ENCODE measurements around the gene HSD11B1.

HSD11B1 gene

DNA sequence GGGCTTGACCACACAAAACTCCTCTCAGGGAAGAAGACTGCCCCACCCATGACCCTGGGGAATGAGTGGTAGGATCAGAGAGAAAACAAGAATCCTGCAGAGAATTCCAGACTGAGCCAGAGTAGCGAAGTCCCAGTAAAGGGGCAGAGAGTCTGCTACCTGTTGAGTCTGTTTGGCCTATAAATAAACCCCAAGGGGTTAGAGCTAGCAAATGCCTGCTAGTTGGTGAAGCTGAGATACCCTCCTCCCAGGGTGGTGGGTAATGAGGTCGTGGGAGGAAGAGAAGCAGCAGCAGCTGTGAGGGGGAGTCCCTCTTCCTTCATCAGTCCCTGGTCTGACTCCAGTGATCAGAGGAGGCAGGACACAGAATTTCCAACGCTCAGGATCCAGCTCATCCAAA lies 53.8 kb downstream of the HSD11B1 start:
- TF ChIP-seq, protein P1, sequence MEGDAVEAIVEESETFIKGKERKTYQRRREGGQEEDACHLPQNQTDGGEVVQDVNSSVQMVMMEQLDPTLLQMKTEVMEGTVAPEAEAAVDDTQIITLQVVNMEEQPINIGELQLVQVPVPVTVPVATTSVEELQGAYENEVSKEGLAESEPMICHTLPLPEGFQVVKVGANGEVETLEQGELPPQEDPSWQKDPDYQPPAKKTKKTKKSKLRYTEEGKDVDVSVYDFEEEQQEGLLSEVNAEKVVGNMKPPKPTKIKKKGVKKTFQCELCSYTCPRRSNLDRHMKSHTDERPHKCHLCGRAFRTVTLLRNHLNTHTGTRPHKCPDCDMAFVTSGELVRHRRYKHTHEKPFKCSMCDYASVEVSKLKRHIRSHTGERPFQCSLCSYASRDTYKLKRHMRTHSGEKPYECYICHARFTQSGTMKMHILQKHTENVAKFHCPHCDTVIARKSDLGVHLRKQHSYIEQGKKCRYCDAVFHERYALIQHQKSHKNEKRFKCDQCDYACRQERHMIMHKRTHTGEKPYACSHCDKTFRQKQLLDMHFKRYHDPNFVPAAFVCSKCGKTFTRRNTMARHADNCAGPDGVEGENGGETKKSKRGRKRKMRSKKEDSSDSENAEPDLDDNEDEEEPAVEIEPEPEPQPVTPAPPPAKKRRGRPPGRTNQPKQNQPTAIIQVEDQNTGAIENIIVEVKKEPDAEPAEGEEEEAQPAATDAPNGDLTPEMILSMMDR (IDR thresholded peaks at IDR 0.05): no peak
- Histone ChIP-seq H3K9me3 (no peaks in the 10 kb centered on the region), H3K36me3 (peaks cover 49% of the 10 kb centered on the region), H3K27ac (peak overlapping the region; percentile 98), H3K27me3 (no peaks in the 10 kb centered on the region), H3K4me1 (ENCODE audit: control insufficient read depth in 1 of 2, insufficient read depth in 1 of 2, low read depth in 1 of 2, low read length in 1 of 2) (peaks cover 78 to 82% of the 10 kb centered on the region in 2 experiments), H3K4me3 (ENCODE audit: low read depth in 1 of 2, low read length in 1 of 2) (peak overlapping the region; percentile 71 to 73)

DNA sequence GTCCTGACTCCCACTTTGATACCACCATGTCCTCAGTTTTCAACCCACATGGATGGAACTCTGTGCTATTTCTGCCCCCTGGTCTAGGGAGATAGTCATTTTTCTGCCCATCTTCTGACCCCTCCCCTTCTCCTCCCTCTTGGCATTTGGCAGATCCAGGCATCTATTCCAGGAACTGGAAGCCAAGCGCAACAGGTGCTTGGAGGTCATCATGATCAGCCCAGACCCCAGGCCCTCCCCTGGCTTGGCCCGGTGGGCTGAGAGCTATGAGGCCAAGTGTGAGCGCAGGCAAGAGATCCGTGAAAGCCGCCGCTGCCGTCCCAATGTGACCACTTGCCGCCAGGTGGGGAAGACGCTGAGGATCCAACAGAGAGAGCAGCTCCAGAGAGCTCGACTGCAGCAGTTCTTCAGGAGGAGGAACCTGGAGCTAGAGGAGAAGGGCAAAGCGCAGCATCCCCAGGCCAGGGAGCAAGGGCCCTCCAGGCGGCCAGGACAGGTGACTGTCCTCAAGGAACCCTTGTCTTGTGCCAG lies 55.2 kb downstream of the HSD11B1 start:
- H3K4me3 ChIP-seq (ENCODE audit: low read depth in 1 of 2, low read length in 1 of 2): peak overlapping the region in 1 of 2 experiments; percentile 1
- peak overlapping the region; percentile 98 for H3K27ac ChIP-seq
- H3K9me3 ChIP-seq: no peaks in the 10 kb centered on the region
- TF ChIP-seq, protein P1 (IDR thresholded peaks at IDR 0.05): no peak
- H3K4me1 ChIP-seq (ENCODE audit: control insufficient read depth in 1 of 2, insufficient read depth in 1 of 2, low read depth in 1 of 2, low read length in 1 of 2): peaks cover 69 to 70% of the 10 kb centered on the region in 2 experiments
- H3K36me3 ChIP-seq: peaks cover 64% of the 10 kb centered on the region
- no peaks in the 10 kb centered on the region for H3K27me3 ChIP-seq

DNA sequence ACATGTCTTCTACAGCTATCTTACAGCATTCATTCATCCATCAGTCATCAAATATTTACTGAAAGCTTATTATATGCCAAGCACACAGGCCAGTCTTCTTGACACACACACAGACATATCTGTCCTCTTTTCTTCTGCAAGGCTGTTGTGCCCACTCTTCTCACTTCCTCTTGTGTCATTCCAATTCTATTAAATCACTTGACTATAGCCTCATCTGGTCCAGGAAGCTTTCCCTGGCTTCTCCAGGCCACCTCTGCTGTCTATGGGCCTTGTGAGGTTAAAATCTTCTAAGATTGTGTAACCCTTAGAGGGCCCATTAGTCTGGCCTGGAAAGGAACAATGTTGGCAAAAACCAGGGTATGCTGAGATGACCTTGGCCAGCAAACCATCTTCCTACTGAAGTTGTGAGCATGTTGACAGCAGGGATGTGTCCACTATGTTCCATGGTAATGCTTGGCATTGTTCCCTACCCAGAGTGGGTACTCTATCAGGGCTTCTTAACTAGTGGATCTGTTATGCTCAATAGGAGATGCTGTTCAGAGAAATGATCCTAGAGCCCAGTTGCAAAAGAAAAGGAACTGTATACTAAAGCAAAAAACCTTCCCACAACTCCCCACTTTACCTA lies 56.5 kb downstream of the HSD11B1 start:
- peaks cover 68% of the 10 kb centered on the region for H3K36me3 ChIP-seq
- TF ChIP-seq, protein P1 (IDR thresholded peaks at IDR 0.05): no peak
- peaks cover 69 to 70% of the 10 kb centered on the region in 2 experiments for H3K4me1 ChIP-seq (ENCODE audit: control insufficient read depth in 1 of 2, insufficient read depth in 1 of 2, low read depth in 1 of 2, low read length in 1 of 2)
- H3K27me3 ChIP-seq: no peaks in the 10 kb centered on the region
- H3K4me3 ChIP-seq (ENCODE audit: low read depth in 1 of 2, low read length in 1 of 2): no peak overlapping the region
- H3K27ac ChIP-seq: peak overlapping the region; percentile 98
- no peaks in the 10 kb centered on the region for H3K9me3 ChIP-seq

DNA sequence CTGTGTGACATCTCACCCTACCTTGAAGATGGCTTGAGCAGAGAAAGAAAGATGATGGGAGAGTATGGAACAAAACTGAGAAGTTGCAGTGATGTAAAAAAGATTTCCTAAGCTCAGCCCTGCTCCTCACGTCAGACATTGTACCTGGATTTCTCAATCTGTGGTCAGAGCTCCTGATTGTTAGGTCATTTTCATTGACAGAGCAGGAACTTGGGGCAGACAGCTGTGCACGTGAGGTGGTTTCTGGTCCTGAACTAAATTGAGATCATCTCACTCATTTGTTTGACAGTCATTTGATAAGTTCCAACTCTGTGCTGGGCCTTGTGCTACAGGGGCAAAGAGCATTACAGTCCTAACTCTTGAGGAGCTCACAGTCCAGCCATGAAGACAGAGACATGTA lies 61.4 kb downstream of the HSD11B1 start:
- Histone ChIP-seq H3K4me3 (ENCODE audit: low read depth in 1 of 2, low read length in 1 of 2) (peak overlapping the region in 1 of 2 experiments; percentile 45), H3K4me1 (ENCODE audit: control insufficient read depth in 1 of 2, insufficient read depth in 1 of 2, low read depth in 1 of 2, low read length in 1 of 2) (peaks cover 68 to 71% of the 10 kb centered on the region in 2 experiments), H3K36me3 (peaks cover 47% of the 10 kb centered on the region), H3K9me3 (no peaks in the 10 kb centered on the region), H3K27ac (peak overlapping the region; percentile 98), H3K27me3 (no peaks in the 10 kb centered on the region)
- TF ChIP-seq, protein P1 (IDR thresholded peaks at IDR 0.05): no peak

DNA sequence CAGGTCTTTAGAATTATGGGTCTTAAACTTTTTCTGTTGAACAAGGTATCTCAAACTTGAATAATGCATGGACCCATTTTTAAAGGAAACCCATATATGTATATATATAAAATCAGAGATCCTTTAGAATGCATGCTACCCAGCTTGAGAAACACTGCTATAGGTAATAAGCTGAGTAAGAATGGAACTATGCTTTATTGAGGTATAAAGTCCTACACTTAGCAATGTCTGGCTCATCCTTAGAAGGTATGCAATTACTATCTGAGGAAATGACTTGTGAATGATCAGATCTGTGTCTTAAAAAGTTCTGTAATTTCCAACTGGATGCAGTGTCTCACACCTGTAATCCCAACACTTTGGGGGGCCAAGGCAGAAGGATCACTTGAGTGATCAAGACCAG lies 62.5 kb downstream of the HSD11B1 start:
- TF ChIP-seq, protein P1 (IDR thresholded peaks at IDR 0.05): no peak
- Histone ChIP-seq H3K36me3 (peaks cover 37% of the 10 kb centered on the region), H3K27me3 (no peaks in the 10 kb centered on the region), H3K4me1 (ENCODE audit: control insufficient read depth in 1 of 2, insufficient read depth in 1 of 2, low read depth in 1 of 2, low read length in 1 of 2) (peaks cover 63 to 68% of the 10 kb centered on the region in 2 experiments), H3K9me3 (no peaks in the 10 kb centered on the region), H3K4me3 (ENCODE audit: low read depth in 1 of 2, low read length in 1 of 2) (peak overlapping the region; percentile 41 to 45), H3K27ac (peak overlapping the region; percentile 98)

Data from neutrophil (primary cell).